MM.1S (cell line): ENCODE results near the gene INO80.
"Not testable (repeated sequence)": the region's sequence is repeated elsewhere in the genome, so short reads cannot be mapped to it uniquely, and the experiment has no call there.

Source experiments
- DNase-seq: peaks from one replicate; pipeline ENCODE4 v3.0.0-alpha.2; 2015
- H2AFZ ChIP-seq: fragments of 300-600 bp; sonication (generic); 2 replicates; pipeline ENCODE4 v1.6.0; 2016; ENCODE audit warnings: antibody characterized with exemption, low read length
- H3F3A ChIP-seq: fragments of 300-600 bp; sonication (generic); 2 replicates; pipeline ENCODE4 v1.6.1; 2016; ENCODE audit warnings: mild to moderate bottlenecking, antibody characterized with exemption, low read length, moderate library complexity, mixed read lengths; ENCODE audit not compliant: insufficient read depth
- H3K27ac ChIP-seq: fragments of 300-600 bp; sonication (generic); 2 replicates; pipeline ENCODE4 v1.5.1; 2016; ENCODE audit warnings: mild to moderate bottlenecking, low read length
- H3K27me3 ChIP-seq: fragments of 300-600 bp; sonication (generic); replicated peaks from 2 replicates; pipeline ENCODE4 v1.6.0; 2016; ENCODE audit warnings: low read length; ENCODE audit not compliant: insufficient read depth
- H3K36me3 ChIP-seq: fragments of 300-600 bp; sonication (generic); replicated peaks from 2 replicates; pipeline ENCODE4 v1.6.1; 2016; ENCODE audit warnings: mild to moderate bottlenecking, low read length, mixed read lengths; ENCODE audit not compliant: insufficient read depth
- H3K4me1 ChIP-seq: fragments of 300-600 bp; sonication (generic); 2 replicates; pipeline ENCODE4 v1.6.1; 2016; ENCODE audit warnings: low read length, mixed read lengths
- H3K4me2 ChIP-seq: fragments of 300-600 bp; sonication (generic); 2 replicates; pipeline ENCODE4 v1.6.0; 2016; ENCODE audit warnings: low read depth, low read length
- H3K4me3 ChIP-seq: fragments of 300-600 bp; sonication (generic); 2 replicates; pipeline ENCODE4 v1.5.1; 2016; ENCODE audit warnings: low read length, mixed read lengths
- H3K79me2 ChIP-seq: fragments of 300-600 bp; sonication (generic); 2 replicates; pipeline ENCODE4 v1.6.1; 2016; ENCODE audit warnings: mixed run types, low read length, mixed read lengths
- H3K9ac ChIP-seq: fragments of 300-600 bp; sonication (generic); 2 replicates; pipeline ENCODE4 v1.6.1; 2016; ENCODE audit warnings: low read length, mixed read lengths
- H3K9me2 ChIP-seq: fragments of 300-600 bp; sonication (generic); replicated peaks from 2 replicates; pipeline ENCODE4 v1.6.1; 2016; ENCODE audit warnings: mild to moderate bottlenecking, low read length, mixed read lengths; ENCODE audit not compliant: insufficient read depth
- H3K9me3 ChIP-seq: fragments of 300-600 bp; sonication (generic); replicated peaks from 2 replicates; pipeline ENCODE4 v1.6.1; 2016; ENCODE audit warnings: mild to moderate bottlenecking, low read length, mixed read lengths; ENCODE audit not compliant: insufficient read depth
- H4K20me1 ChIP-seq: fragments of 300-600 bp; sonication (generic); 2 replicates; pipeline ENCODE4 v1.6.1; 2016; ENCODE audit warnings: mild to moderate bottlenecking, low read length, moderate library complexity, mixed read lengths; ENCODE audit not compliant: insufficient read depth
- EZH2 ChIP-seq: fragments of 300-600 bp; sonication (generic); optimal IDR thresholded peaks from 2 replicates; pipeline ENCODE3; 2017; ENCODE audit warnings: low read depth, mild to moderate bottlenecking, antibody characterized with exemption, low read length, mixed read lengths
- EZH2phosphoT487 ChIP-seq: fragments of 300-600 bp; sonication (generic); IDR thresholded peaks from 2 replicates; pipeline ENCODE4 v1.6.1; 2018; ENCODE audit warnings: antibody characterized with exemption, low read length
- TF ChIP-seq, protein P1 (sequence below): fragments of 300-600 bp; sonication (generic); IDR thresholded peaks from 2 replicates; pipeline ENCODE4 v1.5.1; 2016; ENCODE audit warnings: antibody characterized with exemption, low read length, mixed read lengths

Gene INO80

GRCh38 chr15:40963201-40963600, 152.9 kb downstream of the INO80 start:
- no peak for DNase-seq
- TF ChIP-seq EZH2phosphoT487 (no peak), EZH2 (no peak)
- Histone ChIP-seq H3F3A (no peaks in the 10 kb centered on the region), H4K20me1 (no peaks in the 10 kb centered on the region), H3K4me1 (no peaks in the 10 kb centered on the region), H3K9ac (no peak overlapping the region), H3K9me3 (no peaks in the 10 kb centered on the region), H3K27ac (no peak overlapping the region), H3K36me3 (no peaks in the 10 kb centered on the region), H3K4me3 (no peak overlapping the region), H3K9me2 (no peaks in the 10 kb centered on the region), H2AFZ (no peak overlapping the region), H3K4me2 (no peak overlapping the region), H3K27me3 (no peaks in the 10 kb centered on the region), H3K79me2 (no peaks in the 10 kb centered on the region)

GRCh38 chr15:40962317-40962716, 153.8 kb downstream of the INO80 start:
- not testable (repeated sequence) for H3K27ac ChIP-seq, DNase-seq, H3K4me1 ChIP-seq, H3K4me3 ChIP-seq, H3K36me3 ChIP-seq, H3F3A ChIP-seq, H2AFZ ChIP-seq, H3K9me2 ChIP-seq, H3K27me3 ChIP-seq, H3K9me3 ChIP-seq, H3K9ac ChIP-seq, H3K79me2 ChIP-seq, H3K4me2 ChIP-seq, H4K20me1 ChIP-seq

- not testable (repeated sequence) for H3K4me1 ChIP-seq, H4K20me1 ChIP-seq, H3K27me3 ChIP-seq, H3K9me3 ChIP-seq, H3K9ac ChIP-seq, H2AFZ ChIP-seq, H3K4me2 ChIP-seq, H3K4me3 ChIP-seq, H3K9me2 ChIP-seq, H3K79me2 ChIP-seq, DNase-seq, H3K36me3 ChIP-seq, H3F3A ChIP-seq, H3K27ac ChIP-seq
Measured at GRCh38 chr15:40961740-40962139, 154.3 kb downstream of the INO80 start.

DNA sequence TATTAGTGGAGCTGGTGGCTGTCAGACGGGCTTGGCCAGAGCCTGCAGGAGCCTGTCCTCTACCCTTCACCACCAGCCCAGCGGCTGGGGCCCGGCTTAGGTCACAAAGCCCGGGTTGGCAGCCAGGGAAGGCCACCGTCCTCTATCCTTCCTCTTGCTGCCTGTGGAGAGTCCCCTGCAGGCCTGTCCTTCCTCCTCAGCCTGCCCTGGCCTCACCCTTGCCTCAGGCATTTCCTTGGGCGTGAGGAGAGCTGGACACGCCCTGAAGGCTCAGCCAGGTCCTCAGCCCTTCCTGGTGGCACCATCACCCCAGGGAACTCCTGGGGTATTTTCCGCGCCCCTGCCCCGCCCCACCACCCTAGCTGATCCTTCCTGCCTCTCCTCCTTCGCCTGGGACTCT, 155.2 kb downstream of the INO80 start:
- Histone ChIP-seq H3K27ac (no peak overlapping the region), H3K36me3 (no peaks in the 10 kb centered on the region), H3K9me3 (no peaks in the 10 kb centered on the region), H3K9ac (no peak overlapping the region), H3K79me2 (no peaks in the 10 kb centered on the region), H3K27me3 (no peaks in the 10 kb centered on the region), H3K4me3 (no peak overlapping the region), H3K4me1 (no peaks in the 10 kb centered on the region), H3K9me2 (no peaks in the 10 kb centered on the region), H3F3A (no peaks in the 10 kb centered on the region), H2AFZ (no peak overlapping the region), H3K4me2 (no peak overlapping the region), H4K20me1 (no peaks in the 10 kb centered on the region)
- TF ChIP-seq EZH2 (no peak), EZH2phosphoT487 (no peak)
- TF ChIP-seq, protein P1, sequence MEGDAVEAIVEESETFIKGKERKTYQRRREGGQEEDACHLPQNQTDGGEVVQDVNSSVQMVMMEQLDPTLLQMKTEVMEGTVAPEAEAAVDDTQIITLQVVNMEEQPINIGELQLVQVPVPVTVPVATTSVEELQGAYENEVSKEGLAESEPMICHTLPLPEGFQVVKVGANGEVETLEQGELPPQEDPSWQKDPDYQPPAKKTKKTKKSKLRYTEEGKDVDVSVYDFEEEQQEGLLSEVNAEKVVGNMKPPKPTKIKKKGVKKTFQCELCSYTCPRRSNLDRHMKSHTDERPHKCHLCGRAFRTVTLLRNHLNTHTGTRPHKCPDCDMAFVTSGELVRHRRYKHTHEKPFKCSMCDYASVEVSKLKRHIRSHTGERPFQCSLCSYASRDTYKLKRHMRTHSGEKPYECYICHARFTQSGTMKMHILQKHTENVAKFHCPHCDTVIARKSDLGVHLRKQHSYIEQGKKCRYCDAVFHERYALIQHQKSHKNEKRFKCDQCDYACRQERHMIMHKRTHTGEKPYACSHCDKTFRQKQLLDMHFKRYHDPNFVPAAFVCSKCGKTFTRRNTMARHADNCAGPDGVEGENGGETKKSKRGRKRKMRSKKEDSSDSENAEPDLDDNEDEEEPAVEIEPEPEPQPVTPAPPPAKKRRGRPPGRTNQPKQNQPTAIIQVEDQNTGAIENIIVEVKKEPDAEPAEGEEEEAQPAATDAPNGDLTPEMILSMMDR = no peak
- no peak for DNase-seq

GRCh38 chr15:40960151-40960885, 155.8 kb downstream of the INO80 start:
- Histone ChIP-seq H3K4me1 (no peaks in the 10 kb centered on the region), H3F3A (no peaks in the 10 kb centered on the region), H3K9me3 (no peaks in the 10 kb centered on the region), H4K20me1 (no peaks in the 10 kb centered on the region), H3K4me2 (no peak overlapping the region), H3K27me3 (no peaks in the 10 kb centered on the region), H2AFZ (no peak overlapping the region), H3K9ac (no peak overlapping the region), H3K36me3 (no peaks in the 10 kb centered on the region), H3K4me3 (no peak overlapping the region), H3K9me2 (no peaks in the 10 kb centered on the region), H3K27ac (no peak overlapping the region), H3K79me2 (no peaks in the 10 kb centered on the region)
- TF ChIP-seq, protein P1 = no peak
- TF ChIP-seq EZH2phosphoT487 (no peak), EZH2 (no peak)
- no peak for DNase-seq
